Ureter (tissue), 1 donor: ENCODE measurements around the gene BNC1. TPM values are rescaled to one million over a fixed set of nuclear protein-coding genes. Genes with fewer than 3 reads are reported as not detected.
"Not testable (repeated sequence)": the region's sequence is repeated elsewhere in the genome, so short reads cannot be mapped to it uniquely, and the experiment has no call there.

ENCODE experiments used
- DNase-seq: peaks from one replicate; pipeline ENCODE4 v3.0.0-alpha.2; 2020; ENCODE audit warnings: low spot score
- total RNA-seq: library from RNA; stranded (reverse); gene quantifications from one replicate; pipeline ENCODE4 v1.2.4, GENCODE V29; 2023
- donor health status: DM: yes; HTN: yes; CAD: no.

BNC1 gene
- total RNA-seq, 1 donor from 2014 or later: 1.1 TPM

DNA sequence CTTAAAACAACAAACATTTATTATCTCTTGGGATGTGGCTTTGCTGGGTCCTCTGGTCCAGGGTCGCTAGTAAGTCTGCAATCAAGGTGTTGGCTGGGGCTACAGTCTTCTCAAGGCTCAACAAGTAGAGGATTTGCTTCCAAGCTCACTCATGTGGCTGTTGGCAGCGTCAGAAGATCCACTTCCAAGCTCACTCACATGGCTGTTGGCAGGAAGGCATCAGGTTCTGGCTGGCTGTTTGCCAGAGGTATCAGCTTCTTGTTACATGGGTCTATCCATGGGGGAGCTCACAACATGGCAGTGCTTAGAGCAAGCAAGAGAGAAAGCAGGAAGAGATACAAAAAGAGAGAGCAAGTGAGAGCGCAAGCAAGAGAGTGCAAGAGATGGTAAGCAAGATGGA is 15.0 kb upstream of the BNC1 start:
- DNase-seq: no peak

DNA sequence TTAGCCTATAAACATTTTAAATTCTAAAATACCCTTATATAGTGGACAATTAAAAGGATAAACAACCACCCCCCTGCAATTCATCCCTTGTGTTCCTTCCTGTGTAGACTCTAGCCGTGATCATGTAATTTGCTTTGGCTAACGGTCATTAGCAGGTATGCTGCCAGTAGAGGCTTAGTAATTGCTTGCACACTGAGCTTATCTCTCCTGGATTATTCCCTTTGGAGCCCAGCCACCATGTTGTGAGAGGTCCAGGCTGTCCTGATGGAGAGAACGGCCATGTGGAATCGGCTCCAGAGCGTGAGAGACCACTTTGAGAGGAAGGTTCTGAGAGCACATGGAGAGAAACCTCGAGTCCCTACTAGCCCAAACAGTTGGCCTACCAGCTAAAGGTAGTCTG is 11.0 kb upstream of the BNC1 start:
- DNase-seq: no peak

DNA sequence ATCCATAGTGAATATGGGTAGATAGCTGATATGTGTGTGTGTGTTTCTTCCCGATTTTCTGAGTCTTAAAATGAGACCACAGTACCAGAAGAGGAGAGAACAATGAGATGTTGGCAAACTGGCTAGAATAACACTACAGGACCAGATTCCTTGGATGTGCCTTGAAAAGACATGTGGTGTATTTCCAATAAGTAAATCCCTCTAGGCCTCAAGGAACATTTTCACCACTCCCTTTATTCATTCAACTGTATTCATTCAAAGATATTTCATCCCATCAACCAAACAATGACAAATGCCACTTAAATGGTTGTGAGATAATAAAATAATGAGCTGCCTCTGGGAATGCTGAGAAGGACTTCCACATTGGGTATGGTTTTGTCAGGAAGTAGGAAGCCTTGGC is 8.7 kb upstream of the BNC1 start:
- no peak for DNase-seq

DNA sequence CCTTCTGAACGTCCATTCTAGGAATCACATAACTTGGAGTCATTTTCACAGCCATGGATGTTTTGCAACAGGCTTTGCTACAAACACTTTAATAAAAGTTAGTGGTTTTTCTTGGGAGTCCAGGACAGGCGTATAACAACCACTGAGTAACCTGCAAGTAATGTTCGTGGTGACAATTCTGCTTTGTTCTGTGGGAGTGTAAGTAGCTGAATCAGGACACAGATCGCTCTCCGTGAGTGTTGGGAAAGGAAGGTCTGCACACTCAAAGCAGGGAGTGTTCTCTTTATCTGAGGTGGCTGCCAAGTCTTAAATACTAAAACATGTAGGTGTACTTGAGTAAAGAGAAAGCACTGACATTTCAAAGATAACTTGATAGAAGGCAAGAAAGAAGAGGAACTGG is 7.9 kb upstream of the BNC1 start:
- DNase-seq: no peak

DNA sequence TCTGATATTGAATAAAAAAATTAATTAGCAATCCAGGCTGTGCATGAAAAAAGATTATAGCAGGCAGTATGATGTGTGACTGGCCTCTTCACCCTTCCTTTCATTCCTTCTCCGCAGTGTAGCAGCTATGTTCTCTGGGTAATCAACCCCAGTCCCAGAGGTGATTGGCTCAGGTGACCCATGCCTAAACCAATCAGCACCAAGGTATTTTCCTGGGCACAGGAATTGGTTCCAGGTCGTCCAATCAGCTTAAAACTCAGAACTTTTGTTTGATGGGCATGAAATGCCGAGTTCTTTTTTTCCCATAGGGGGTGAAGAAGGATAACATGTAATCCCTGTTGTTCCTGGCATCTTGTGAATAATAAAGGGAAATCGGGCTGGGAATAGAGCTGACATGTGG is 5.8 kb upstream of the BNC1 start:
- no peak for DNase-seq

DNA sequence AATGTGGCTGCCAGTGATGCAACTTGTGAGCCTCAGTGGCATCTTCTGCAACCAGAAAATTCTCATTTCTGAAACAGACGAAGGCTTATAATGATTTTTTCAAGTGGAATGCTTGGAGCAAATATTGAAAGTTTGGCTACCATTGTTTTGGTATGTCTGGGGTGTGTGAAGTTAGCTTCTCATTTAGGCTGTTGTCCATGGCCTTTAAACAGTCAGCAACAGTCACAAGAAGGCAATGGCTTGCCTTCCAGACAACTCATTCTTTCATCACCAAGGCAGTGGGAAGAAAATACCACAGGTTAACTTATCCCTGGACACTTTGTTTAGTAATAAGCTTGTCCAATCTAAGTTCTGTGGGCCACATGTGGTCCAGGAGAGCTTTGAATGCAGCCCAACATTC is 4.7 kb upstream of the BNC1 start:
- no peak for DNase-seq

DNA sequence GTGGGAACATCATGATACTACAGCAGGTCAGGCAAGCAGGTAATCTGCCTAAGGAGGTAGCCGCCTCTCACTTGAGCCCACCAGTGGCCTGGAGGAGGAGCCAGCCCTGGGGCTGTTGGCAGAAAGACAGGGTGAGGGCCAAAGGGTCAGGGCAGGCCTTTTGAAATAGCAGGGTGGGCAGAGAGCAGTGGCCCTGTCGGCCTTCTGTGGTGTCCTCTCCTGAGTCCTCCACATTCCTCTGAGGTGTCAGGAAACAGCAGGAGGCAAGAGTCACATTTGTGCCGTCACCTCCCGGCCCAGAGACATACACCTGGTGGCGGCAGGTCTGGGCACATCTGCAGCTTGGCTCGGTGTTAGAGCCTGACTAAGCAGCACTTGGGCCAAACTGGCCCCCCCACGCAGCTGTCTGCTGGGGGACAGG is 3.9 kb upstream of the BNC1 start:
- DNase-seq: no peak

DNA sequence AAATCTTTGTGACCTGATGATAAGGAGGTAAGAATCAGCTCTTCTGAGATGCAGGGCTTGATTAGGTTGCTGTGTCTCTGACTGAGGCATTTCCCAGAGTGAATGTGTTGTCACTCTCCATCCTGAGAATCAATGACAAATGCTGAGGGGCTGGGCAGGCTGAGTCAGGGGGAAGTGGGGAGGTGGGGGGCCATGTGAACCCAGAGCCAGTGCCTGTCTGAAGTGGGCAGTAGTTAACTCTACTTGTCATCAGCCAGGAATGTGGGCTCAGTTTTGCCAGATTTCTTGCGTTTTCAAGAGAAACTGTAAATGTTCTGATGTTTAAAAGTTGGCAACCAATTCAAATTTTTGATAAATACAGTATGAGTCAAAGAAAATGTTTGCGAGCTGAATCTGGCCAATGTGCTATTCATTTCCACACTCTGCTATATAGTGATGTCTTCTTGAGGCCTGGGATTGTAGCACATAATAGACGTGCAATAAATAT is 3.1 kb upstream of the BNC1 start:
- DNase-seq: no peak

DNA sequence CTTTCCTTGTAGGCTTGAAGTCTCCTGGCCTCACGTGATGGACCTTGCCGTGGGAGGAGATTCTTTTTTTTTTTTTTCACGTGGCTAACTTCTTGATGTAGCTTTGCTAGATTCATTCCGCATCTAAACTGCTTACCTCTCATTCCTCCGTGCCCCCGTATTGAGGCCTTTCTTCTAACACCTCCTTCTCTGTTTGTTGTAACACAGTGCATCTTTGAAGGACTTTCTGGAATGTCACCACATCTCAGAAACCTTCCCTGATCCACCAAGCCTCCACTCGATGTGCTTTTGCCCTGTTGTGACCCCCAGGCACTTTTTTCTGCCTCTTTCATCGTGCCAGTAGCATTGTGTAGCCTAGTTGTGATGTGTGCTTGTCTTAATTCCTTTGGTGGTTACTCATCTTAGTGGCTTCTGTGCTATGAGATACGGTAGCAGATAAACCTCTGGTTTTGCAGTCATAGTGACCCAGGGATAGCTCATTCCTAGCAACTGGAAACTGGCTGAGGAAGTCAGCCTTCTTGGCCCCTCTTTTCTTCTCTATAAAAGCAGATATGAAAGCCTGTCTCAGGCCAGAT is 1.6 kb upstream of the BNC1 start:
- no peak for DNase-seq

DNA sequence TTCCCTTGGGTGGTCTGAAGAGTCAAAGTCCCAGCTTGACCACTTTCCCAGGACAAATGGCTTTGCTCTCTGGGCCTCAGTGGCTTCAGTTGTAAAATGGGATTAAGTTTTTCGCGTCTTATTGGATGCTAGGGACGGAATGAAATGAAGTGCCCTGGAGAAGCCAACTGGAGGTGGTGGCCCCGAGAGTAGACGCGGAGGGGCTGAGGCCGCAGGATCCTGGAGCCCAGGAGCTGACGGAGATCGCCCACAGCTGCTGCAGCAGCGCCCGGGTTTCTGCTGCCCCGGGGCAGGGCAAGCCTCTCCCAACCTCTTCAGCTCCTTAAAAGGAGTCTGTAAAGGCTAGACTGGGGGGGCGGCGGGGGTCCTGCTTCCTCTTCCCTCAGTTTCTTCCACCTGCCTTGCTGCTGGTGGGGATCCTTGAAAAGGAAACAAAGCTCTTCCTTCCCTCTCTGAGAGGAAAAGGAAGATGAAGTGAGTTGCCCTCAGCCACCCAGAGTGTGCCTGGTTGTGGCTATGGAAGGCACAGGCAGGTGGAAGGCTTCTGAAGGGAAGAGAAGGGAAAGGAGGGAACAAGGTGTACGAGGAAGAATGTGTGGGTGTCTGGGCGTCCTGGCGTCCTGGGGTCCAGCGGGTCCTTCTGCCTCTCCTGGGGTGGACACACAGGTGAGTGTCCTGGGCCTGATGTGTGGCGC is 967 bp upstream of the BNC1 start:
- no peak for DNase-seq

DNA sequence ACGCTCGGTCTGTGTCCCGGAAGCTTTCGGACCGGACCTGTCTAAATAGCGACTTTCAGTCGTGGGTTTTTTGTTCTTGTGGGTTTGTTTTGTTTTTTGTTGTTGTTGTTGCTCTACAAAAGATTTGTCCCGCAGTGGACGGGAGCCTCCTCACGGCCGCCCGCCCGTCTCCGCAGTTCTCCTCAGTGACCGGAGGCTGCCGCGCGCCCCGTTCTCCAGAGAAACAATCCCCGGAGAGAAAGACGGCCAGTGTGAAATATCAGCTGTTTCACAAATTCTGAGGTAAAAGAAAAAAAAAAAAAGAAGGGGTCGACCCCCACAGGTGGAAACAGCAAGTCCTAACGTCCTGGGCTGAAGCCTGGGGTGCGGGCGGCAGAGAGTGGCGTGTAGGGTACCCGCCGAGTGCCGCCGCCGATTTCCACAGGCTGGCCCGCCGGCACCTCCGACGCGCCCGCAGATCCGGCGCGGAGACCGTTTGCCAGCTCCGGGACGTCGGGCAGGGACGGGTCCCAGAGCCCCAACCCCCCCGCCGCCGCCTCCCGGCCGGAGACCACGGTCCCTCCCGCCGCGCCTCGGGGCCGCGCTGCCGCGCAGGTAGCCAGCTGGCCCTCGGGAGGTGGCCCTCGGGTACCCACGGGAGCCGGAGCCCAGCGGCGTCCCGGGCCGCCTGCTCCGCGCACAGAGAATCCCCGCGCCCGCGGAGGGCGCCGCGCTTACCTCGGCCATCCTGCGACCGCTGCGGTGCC is 478 bp downstream of the BNC1 start:
- no peak for DNase-seq

DNA sequence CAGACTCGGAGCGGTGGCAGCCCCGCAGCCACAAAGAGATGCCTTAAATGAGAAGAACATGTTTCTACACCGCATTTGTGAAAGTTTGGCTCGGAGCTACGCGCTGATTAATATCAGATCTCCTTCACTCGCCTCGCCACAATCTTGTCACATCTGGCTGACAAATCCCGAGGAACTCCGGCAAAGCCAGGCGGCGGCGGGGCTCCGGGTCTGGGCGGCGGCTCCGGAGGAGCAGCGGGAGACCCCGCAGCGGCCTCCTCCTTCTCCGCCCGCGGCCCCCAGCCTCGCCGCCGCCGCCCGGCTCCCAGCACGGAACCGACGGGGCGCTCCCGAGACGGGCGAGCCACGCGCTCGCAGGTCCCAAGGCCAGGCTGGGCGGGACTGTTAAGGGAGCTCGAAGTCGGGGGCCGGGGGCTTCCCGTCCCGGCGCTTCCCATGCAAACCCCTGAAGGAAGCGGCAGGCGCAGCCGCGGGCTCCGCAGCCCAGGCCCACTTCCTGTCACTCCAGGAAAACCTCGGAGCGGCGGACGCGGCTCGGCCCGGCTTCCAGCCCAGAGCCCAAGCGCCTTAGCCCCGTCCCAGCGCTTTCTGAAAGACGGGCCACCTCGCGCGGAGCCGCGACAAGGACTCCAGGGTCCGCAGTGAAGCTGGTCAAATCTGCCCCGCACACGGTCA is 1.2 kb downstream of the BNC1 start:
- no peak for DNase-seq

DNA sequence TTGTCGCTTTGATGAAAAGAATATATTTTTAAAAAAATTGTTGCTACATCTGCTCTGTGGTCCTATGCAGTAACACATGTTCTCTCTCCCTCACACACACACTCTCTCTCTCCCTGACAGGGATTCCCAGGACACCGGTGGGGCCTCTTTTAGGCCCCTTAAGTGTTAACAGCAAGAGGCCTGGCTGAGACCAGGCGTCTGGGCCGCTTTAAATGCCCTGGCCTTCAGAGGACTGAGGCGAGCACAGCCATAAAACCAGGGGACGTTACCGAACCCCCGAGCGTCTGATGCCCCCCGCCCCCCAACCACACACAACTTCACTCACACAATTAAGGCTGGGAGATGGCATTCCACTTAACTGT is 1.7 kb downstream of the BNC1 start:
- no peak for DNase-seq

DNA sequence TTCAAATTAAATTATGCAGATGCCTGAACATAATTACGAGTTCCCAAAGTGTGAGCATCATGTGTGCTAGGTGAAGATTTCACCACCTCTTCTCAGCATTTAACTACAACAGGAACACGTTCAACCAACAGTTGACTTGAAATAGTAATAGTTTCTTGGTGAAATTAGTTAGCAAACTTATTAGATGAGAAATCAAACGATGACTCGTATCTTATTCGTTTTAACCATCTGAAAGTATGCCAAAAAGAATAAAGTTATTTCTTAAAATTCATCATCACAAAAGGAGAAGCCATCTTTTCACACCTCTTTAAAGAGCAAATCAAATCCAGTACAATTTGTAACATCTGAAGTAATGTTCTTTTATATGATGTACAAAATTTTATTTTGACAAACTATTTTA is 2.3 kb downstream of the BNC1 start:
- DNase-seq: no peak

DNA sequence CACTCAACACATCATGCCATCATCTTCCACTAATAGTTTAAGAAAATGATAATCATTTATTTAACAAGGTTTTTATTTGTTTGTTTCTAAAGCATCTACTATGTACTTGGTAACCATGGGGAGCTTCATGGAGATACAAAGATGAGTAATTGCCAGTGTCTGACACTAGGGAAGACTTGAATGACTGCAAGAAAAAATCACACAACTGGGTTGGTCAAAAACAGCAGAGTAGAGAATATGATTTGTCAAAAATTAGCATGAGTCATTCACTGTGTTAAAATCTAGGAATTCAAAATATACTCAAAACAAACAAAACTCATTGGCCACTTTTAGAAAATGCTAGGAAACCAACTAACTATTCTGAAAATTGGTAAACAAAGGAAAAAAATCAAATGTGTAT is 6.3 kb downstream of the BNC1 start:
- DNase-seq: no peak

DNA sequence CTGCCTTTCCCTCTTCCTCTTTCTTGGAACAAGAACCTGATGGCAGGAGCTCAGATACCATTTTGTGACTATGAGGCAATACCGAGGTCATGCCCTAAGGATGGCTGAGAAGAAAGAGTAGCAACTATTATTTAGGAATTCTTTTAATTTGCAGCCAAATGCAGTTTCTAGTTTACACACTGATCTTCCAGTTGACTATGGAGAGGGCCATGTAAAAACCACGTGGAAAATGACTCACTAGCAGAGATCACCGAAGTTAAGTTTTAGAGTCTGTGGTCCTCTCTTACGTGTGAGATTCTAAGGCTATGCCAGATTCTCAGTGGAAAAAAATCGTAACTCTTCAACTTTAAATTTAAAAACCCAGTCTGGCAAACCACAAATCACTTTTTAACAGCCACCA is 7.8 kb downstream of the BNC1 start:
- DNase-seq: no peak

DNA sequence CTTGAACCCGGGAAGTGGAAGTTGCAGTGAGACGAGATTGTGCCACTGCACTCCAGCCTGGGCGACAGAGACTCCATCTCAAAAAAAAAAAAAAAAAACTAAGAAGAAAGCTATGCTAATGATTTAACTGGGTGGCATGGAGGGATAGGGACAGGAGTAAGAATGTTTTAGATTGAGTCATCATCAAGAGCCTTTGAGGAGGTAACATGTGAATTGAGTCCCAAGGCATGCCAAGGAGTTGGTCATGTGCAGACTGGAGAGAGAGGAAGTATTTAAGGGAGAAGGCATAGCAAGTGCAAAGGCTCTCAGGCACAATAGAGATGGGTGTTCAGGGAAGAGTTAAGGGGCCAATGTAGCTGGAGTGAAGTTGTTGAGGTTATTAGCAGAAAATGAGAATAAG is 9.1 kb downstream of the BNC1 start:
- DNase-seq: no peak

DNA sequence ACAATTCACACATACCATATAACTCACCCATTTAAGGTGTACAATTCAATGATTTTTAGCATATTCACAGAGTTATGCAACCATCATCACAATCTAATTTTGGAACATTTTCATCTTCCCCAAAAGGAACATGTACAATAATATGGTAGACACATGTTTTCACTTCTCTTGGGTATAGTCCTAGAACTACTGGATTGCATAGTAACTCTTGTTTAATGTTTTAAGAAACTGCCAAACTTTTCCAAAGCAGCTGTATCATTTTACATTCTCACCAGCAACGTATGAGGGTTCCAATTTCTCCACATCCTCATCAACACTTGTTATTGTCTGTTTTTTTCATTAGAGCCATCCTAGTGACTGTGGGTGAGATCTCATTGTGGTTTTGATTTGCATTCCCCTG is 14.3 kb downstream of the BNC1 start:
- DNase-seq: no peak

DNA sequence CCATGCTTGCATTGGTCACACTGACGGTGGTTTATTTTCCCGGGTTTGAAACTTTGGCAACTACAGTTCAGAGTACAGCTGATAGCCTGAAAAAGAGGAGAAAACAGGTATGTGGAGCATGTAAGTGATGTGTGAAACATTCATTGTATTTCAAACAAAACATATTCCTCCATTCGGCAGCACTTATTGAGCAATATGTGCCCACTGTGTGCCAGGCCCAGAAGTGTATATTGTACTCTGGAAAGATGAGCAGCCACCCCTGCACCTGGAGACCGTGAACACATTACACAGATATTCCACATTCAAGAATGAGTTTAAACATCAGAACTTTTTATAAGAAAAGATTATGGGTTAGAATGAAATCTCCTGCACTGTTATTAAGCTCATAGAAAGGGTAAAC is 16.3 kb downstream of the BNC1 start:
- DNase-seq: no peak

DNA sequence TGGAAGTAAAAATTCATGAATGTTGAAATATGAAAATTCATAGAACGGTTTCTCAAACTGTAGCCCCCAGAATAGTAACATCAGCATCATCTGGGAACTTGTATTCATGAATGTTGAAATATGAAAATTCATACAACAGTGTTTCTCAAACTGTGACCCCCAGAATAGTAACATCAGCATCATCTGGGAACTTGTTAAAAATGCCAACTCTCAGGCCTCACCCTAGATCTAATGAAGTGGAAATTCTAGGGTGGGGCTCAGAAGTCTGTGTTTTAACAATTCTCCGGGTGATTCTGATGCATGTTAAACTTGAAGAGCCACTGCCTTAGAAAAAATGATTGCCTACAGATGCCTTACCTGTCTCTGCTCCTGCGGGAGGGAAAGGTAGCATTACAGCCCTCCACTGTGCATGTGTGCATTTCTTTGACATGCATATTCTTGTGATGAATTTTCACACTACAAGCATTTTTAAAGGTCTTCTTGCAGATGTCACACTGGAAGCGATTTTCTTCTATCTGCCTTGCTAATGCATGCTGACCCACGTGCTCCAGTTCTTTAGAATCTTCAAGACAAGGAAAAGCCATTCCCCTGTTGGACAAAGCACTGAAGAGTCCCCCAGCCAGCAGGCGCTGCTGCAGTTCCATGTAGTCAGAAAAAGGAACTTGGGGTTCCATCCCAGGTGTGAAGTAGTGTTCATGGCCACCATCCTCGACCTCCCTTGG is 21.7 kb downstream of the BNC1 start:
- no peak for DNase-seq

DNA sequence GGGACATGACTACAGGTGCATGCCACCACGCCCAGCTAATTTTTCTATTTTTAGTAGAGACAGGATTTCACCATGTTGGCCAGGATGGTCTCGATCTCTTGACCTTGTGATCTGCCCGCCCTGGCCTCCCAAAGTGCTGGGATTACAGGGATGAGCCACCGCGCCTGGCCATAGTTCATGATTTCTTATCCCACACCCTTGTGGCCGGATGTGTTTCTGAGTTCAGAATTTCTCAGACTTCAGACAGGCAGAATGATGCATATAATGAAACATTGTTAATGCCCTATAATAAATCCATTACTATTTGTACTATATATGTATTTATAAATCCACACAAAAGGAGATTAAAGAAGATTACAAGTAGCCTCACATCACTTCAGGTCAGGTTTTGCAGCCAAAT is 22.3 kb downstream of the BNC1 start:
- not testable (repeated sequence) for DNase-seq

DNA sequence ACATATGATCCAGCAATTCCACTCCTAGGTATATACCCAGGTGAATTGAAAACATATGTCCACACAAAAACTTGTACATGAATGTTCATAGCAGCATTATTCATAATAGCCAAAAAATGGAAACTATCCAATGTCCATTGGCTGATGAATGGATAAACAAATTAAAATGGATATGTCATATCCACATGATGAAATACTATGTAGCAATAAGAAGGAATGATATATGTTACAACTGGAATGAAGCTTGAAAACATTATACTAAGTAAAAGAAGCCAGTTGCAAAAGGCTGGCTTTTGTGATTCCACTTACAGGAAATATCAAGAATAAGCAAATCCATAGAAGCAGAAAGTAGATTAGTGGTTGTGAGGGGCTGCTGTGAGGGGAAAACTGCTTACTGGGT is 33.7 kb downstream of the BNC1 start:
- DNase-seq: no peak
